Measurements from ENCODE around the gene CAST. TPM values are rescaled to one million over a fixed set of nuclear protein-coding genes. Genes with fewer than 3 reads are reported as not detected.

Gene CAST
- total and polyA plus RNA-seq, 2 donors (not counting 1 experiment from before 2014, with no cell fraction given): 41.0 to 231 TPM

- DNase-seq: no peak
- CTCF ChIA-PET: interaction anchor here (0.7 kb wide), 1 partner anchor 1162 kb away, joined by 3 read pairs; no protein-coding TSS in a partner anchor
- no peaks in the 10 kb centered on the region for H3K27me3 Mint-ChIP-seq
- ATAC-seq (ENCODE audit: low read depth): no peak
- Histone ChIP-seq H3K27ac (ENCODE audit: low read length in 2 of 2) (no peak overlapping the region), H3K4me3 (ENCODE audit: control extremely low read depth in 1 of 5, extremely low read depth in 1 of 5, insufficient read depth in 1 of 5, low read depth in 2 of 5, low read length in 4 of 5) (no peak overlapping the region), H3K9ac (ENCODE audit: low read length) (no peak overlapping the region), H2AFZ (ENCODE audit: insufficient read depth, low read depth, low read length, poor library complexity, severe bottlenecking) (no peak overlapping the region), H3K79me2 (ENCODE audit: control insufficient read depth, insufficient read depth, low read length) (peaks cover 51% of the 10 kb centered on the region), H3K9me3 (ENCODE audit: control extremely low read depth in 1 of 3, control insufficient read depth in 2 of 3, insufficient read depth in 1 of 3, low read length in 2 of 3) (no peaks in the 10 kb centered on the region), H3K36me3 (replicated peaks in 1 of 2; ENCODE audit: control extremely low read depth in 1 of 2, control insufficient read depth in 1 of 2, extremely low read depth in 1 of 2, insufficient read depth in 2 of 2, low read length in 1 of 2) (peaks cover 3 to 28% of the 10 kb centered on the region in 2 experiments), H3K4me1 (ENCODE audit: control insufficient read depth in 2 of 2, insufficient read depth in 2 of 2, low read length in 2 of 2) (no peaks in the 10 kb centered on the region), H3K4me2 (replicated peaks; ENCODE audit: low read depth, low read length, poor library complexity, severe bottlenecking) (no peak overlapping the region), H3K27me3 (replicated peaks in 1 of 4; ENCODE audit: control extremely low read depth in 1 of 4, control insufficient read depth in 3 of 4, insufficient read depth in 4 of 4, low read length in 3 of 4) (no peaks in the 10 kb centered on the region), H4K20me1 (ENCODE audit: control insufficient read depth, insufficient read depth, low read length, poor library complexity, severe bottlenecking) (peaks cover 43% of the 10 kb centered on the region)
- POLR2A ChIA-PET: no interaction called here
- WGBS (ENCODE audit: insufficient coverage): 100% methylated on average over 7 of the region's 11 CpGs
- H3K9me3 Mint-ChIP-seq (ENCODE audit: insufficient read depth): no peaks in the 10 kb centered on the region
- intact Hi-C loops (cut with micrococcal nuclease): no loop called here
- peaks cover 23% of the 10 kb centered on the region for H3K4me1 Mint-ChIP-seq
- no peak overlapping the region for H3K27ac Mint-ChIP-seq
- TF ChIP-seq CTCF (IDR thresholded peaks at IDR 0.05) (no peak), EZH2 (IDR thresholded peaks at IDR 0.05; ENCODE audit: borderline replicate concordance, insufficient read depth, low read depth, low read length, poor library complexity, severe bottlenecking) (no peak)
- no peak overlapping the region for H3K4me3 Mint-ChIP-seq
Measured at GRCh38 chr5:96680759-96681470, 18.7 kb downstream of the CAST start.

- peaks cover 7 to 10% of the 10 kb centered on the region in 2 donors for H3K4me1 ChIP-seq (ENCODE audit: control insufficient read depth in 2 of 2, insufficient read depth in 2 of 2, low read length in 2 of 2)
- DNase-seq (no peak), ATAC-seq (ENCODE audit: low read depth) (no peak)
- Mint-ChIP-seq H3K27me3 (no peaks in the 10 kb centered on the region), H3K27ac (no peak overlapping the region), H3K9me3 (ENCODE audit: insufficient read depth) (no peaks in the 10 kb centered on the region), H3K4me1 (peaks cover 38% of the 10 kb centered on the region), H3K4me3 (no peak overlapping the region)
- intact Hi-C loops (cut with micrococcal nuclease): no loop called here
- no peaks in the 10 kb centered on the region for H3K27me3 ChIP-seq (replicated peaks in 1 of 4; ENCODE audit: control extremely low read depth in 1 of 4, control insufficient read depth in 3 of 4, insufficient read depth in 4 of 4, low read length in 3 of 4)
- peaks cover 48% of the 10 kb centered on the region for H4K20me1 ChIP-seq (ENCODE audit: control insufficient read depth, insufficient read depth, low read length, poor library complexity, severe bottlenecking)
- ChIA-PET POLR2A (no interaction called here), CTCF (interaction anchor here (5.7 kb wide), 1 partner anchor 69 kb away, joined by 28 read pairs; no protein-coding TSS in a partner anchor)
- H3K9ac ChIP-seq (ENCODE audit: low read length): no peak overlapping the region
- H3K79me2 ChIP-seq (ENCODE audit: control insufficient read depth, insufficient read depth, low read length): peaks cover 47% of the 10 kb centered on the region
- no peak overlapping the region for H2AFZ ChIP-seq (ENCODE audit: insufficient read depth, low read depth, low read length, poor library complexity, severe bottlenecking)
- H3K36me3 ChIP-seq (replicated peaks in 1 of 2; ENCODE audit: control extremely low read depth in 1 of 2, control insufficient read depth in 1 of 2, extremely low read depth in 1 of 2, insufficient read depth in 2 of 2, low read length in 1 of 2): peaks cover 0 to 14% of the 10 kb centered on the region in 2 experiments
- H3K4me2 ChIP-seq (replicated peaks; ENCODE audit: low read depth, low read length, poor library complexity, severe bottlenecking): no peak overlapping the region
- no CpG with 5 or more reads among the region's 1 CpG for WGBS (ENCODE audit: insufficient coverage)
- no peak for TF ChIP-seq CTCF (IDR thresholded peaks at IDR 0.05)
- TF ChIP-seq EZH2 (IDR thresholded peaks at IDR 0.05; ENCODE audit: borderline replicate concordance, insufficient read depth, low read depth, low read length, poor library complexity, severe bottlenecking): no peak
- no peak overlapping the region for H3K27ac ChIP-seq (ENCODE audit: low read length in 2 of 2)
- no peaks in the 10 kb centered on the region for H3K9me3 ChIP-seq (ENCODE audit: control extremely low read depth in 1 of 3, control insufficient read depth in 2 of 3, insufficient read depth in 1 of 3, low read length in 2 of 3)
- H3K4me3 ChIP-seq (ENCODE audit: control extremely low read depth in 1 of 5, extremely low read depth in 1 of 5, insufficient read depth in 1 of 5, low read depth in 2 of 5, low read length in 4 of 5): no peak overlapping the region
Measured at GRCh38 chr5:96683392-96683791, 21.2 kb downstream of the CAST start.
